NCI-H1105 (cell line): Measurements from ENCODE around the gene TRIM41.

Source experiments
- DNase-seq: peaks from one replicate; lab custom pipeline; 2025; lab: John Stamatoyannopoulos, UW

Gene TRIM41

DNA sequence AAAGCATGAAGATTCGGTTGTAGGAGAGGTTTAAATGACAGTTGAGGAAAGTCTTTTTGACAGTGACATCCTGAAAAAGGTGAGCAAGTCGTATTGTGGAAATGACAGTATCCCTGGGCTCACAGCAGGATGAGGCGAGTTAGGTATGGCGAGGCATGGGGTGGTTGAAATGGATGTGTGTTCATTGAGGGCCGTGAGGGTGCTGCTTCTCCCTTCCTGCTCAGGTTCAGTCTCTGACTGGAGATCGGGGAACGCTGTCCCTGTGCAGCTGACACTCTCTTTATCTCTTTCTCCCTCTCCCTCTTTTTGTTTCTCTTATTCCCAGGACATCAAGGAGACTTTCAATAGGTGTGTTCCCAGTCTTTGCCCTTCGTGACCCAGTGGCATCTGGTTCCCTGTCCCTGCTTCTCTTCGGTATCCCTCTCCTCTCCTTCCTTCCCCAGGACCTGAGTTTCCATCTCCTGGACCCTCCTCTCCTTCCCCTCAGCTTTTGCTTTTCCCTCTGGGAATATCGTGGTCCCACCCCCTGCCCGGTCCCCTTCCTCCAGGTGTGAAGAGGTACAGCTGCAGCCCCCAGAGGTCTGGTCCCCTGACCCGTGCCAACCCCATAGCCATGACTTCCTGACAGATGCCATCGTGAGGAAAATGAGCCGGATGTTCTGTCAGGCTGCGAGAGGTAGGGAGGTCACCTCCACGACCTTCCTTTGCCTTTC is 10.2 kb downstream of the TRIM41 start:
- no peak for DNase-seq

DNA sequence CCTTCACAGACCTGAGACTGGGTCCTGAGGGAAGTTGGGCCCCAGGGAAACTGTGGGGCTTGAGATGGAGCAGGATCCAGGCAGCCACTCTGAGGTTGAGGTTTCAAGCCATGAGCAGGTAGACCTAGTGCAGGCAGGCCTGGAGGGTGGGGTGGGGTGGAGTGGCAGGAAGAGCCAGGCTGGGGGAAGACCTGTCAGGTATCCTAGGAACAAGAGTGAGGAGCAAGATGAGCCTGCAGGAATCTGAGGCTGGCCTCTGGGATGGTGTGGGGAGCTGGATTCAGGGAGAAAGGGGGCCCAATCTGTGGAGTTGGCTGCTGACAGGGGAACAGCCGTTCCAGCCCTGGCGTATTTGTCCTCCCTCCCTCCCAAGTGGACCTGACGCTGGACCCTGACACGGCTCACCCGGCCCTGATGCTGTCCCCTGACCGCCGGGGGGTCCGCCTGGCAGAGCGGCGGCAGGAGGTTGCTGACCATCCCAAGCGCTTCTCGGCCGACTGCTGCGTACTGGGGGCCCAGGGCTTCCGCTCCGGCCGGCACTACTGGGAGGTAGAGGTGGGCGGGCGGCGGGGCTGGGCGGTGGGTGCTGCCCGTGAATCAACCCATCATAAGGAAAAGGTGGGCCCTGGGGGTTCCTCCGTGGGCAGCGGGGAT is 10.8 kb downstream of the TRIM41 start:
- no peak for DNase-seq

DNA sequence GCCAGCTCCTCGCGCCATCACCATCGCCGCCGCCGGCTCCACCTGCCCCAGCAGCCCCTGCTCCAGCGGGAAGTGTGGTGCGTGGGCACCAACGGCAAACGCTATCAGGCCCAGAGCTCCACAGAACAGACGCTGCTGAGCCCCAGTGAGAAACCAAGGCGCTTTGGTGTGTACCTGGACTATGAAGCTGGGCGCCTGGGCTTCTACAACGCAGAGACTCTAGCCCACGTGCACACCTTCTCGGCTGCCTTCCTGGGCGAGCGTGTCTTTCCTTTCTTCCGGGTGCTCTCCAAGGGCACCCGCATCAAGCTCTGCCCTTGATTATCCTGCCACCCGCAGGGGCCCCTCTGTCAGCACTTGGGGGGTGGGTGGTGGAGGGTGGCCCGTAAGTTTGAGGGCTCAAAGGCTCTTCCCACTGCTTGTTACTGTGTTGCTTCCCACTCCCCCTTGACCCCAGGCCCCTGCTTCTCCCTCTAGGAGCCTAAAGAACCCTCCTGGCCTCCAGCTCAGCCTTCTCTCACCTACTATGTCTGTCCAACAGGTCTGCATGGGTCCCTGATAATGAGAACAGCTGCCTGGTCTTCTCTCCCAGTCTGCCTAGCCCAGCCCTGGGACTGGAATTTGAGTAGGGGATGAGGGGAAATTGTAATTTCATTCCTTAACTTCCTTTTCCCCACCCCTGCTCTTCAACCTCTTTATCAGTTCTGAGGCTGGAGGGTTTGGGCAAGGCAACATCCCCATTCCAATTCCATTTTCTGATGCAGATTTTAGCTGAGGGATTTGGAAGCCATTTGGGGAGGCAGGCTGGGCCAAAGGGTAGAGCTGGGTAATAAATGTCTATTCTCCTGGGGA is 11.6 kb downstream of the TRIM41 start:
- no peak for DNase-seq

DNA sequence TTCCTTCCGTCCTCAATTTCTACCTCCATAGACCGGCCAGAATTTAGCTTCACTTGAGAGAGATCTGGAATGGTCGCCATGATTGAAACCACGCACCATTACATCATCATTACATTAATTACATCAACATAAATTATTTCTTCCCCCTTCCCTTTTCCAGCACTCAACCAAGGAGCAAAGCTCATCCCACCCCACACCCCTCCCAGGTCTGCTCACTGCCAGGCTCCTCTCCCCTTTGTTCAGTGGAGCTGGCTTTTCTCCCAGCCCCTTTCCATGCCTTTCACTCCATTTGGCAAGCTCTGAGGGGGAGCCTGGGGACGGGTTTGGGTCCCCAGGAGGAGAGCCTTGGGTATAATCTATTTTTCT is 12.2 kb downstream of the TRIM41 start:
- DNase-seq, result no peak

DNA sequence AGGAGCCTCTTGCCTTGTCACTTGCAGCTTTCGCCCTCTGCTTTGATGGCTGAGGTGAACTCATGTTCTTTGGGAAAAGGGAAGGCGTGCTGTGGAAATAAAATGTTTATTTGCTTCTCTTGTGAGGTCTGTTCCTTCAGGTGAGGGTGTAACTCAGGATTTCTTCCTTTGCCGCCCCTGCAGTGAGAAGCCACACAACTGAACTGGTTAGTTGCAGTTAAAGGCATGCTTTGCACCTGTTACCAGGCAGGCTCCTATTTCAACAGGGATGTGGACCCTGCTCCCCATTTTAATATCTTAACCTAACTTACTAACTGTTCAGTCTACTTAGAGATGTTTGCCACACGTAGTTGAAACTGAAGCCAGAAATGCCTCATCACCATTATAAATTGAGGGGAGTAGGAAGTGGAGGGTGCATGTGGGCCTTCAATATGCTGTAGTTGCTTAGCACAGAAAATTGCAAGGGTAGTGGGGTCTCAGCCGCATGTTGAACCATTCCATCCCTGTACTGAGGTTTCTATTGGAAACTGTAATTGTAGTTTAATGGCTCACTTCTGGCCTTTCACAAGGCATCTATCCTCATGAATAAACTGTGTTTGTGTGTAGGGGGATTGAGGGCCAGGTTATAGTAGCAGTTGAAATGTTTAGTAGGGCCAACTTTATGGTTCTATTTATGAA is 12.7 kb downstream of the TRIM41 start:
- DNase-seq, result no peak

DNA sequence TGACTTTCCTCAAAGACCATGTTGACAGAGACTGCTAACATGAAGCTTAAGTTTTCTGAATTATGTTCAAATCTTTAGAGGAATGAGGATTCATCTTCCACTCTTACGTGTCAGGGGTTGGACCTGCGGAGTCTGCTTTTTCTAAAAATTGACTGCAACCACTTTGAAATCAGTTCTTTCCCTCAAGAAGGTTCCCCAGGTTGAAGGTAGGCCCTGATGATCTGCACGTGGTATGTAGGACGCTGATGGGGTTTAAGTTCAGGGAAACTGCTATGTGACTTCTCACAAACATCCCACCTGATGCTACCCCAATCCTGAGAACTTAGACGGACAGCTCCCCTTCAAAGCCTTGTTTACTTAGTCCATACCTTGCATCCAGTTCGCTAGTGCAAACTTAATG is 13.4 kb downstream of the TRIM41 start:
- no peak for DNase-seq

DNA sequence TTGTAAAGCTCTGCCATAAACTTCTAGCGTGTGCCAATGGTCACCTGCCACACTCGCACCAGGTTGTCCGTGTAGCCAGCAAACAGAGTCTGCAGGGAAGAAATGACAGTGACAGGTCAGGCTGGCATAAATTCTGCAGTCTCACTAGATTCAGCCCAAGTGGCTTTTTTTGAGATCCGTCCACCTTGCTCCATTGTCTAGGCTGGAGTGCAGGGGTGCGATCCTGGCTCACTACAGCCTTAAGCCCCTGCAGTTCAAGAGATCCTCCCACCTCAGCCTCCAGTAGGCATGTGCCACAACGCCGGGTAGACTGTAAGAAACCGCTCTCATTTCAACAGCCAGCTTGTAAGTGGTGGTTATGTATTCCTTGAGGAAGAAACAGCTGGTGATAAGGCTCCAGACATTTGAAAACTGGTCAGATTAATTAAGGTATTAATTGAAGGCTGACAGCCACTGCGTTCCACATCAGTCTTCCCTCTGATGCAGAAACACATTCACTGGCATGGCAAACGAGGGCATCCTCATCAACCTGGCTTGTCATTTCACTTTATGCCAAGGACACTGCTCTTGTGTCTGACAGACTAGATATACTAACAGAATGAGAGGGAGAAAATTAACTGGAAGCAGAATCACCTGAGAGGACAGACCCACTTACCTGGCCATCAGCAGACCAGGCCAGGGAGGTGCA is 14.0 kb downstream of the TRIM41 start:
- DNase-seq, result no peak

DNA sequence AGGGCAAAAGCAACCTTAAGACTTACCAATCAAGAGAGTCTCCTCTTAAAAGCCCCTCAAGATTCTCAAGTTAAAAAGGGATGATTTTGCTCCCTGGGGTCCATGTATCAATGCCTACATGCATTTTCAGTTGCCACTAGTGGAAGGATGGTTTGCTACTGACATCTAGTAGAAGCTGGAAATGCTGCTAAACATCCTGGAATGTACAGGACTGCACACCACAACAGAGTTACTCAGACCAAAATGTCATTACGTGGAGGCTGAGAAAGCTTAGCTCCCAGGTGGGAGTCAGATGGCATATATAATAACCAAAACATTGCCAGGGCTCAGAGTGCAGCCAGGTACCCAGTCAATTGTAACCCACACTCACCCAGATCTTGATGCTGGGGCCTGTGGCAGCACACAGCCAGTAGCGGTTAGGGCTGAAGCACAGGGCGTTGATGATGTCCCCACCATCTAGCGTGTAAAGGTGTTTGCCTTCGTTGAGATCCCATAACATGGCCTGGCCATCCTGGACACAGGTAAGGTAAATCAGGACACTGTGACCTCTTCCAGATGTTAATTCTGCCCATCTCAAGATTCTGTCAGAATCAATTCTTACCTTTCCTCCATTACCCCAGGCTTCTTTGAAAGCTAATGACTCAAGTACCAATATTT is 14.8 kb downstream of the TRIM41 start:
- no peak for DNase-seq

DNA sequence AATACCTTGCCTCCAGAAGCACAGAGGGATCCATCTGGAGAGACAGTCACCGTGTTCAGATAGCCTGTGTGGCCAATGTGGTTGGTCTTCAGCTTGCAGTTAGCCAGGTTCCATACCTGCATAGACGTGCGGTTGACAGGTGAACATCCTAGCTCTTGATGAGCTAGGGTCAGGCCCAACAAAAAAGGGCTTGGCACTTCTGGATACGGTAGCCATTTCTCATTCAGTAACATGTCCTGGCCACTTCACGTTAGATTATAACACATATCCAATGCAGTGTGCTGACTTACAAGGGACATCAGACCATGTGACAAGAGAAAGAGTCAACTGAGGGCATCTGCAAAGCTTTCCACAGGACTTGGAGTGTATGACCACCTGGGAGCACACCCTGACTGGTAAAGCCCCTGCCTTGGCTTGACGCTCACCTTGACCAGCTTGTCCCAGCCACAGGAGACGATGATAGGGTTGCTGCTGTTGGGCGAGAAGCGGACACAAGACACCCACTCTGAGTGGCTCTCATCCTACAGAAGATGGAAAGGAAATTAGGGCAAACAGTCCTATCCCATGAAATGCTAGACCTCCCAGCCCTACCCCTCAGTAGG is 16.1 kb downstream of the TRIM41 start:
- DNase-seq, result no peak

DNA sequence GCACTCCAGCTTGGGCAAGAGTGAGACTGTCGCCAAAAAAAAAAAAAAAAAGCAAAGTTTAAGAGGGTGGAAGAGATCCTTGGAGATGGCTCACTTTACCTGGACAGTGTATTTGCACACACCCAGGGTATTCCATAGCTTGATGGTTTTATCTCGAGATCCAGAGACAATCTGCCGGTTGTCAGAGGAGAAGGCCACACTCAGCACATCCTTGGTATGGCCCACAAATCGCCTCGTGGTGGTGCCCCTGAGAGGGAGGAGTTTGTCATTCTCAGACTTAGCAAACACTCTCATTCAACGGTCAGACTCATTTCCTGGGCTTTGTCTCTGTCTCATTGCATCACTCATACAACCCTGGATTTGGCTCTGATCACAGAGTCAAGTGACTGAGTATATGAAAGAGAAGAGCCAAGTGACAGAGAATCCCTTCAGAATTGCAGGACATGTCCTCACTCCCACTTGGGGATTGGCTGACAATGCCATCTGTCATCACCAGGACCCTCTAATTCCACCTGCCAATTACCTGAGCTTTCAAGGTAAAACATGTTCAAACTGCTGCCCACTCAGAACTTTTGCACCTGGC is 18.4 kb downstream of the TRIM41 start:
- DNase-seq, result no peak

DNA sequence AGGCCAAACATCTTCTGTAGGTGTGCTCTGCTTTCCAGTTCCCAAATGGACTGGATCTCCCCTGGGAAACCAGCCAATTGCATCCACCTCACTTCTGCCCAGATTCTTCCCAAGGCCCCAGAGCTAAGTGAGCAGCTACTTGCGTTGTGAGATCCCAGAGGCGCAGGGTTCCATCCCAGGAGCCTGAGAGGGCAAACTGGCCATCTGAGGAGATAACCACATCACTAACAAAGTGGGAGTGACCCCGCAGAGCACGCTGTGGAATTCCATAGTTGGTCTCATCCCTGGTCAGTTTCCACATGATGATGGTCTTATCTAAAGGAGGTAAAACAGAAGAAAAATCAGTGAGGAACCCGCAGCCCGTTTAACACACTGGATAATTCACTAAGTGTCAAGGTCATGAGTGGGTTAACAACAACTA is 19.0 kb downstream of the TRIM41 start:
- no peak for DNase-seq

DNA sequence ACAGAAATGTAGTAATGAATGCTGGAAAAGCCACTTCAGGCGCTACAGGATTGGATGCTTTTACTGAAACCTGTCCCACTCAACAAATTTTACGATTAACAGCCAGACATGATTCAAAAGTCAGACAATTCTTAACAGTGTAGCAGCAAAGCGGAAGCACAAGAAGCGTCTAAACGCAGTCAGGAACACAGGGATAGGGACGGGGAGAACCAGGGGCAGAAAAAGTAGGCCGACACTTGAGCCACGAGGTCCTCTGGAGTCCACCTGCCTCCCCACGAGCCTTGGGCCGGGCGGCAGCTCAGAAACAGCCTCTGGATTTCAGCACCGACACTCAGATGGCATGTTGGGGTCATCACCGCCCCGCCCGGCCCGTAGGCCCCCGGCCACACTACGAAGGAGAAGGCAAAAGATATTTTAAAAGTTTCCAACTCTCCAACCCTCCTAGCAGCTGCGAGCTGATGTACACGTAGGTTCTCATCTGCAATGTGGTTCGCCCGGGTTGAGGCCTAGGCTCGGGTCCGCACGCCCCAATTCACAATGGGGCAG is 20.0 kb downstream of the TRIM41 start:
- no peak for DNase-seq

DNA sequence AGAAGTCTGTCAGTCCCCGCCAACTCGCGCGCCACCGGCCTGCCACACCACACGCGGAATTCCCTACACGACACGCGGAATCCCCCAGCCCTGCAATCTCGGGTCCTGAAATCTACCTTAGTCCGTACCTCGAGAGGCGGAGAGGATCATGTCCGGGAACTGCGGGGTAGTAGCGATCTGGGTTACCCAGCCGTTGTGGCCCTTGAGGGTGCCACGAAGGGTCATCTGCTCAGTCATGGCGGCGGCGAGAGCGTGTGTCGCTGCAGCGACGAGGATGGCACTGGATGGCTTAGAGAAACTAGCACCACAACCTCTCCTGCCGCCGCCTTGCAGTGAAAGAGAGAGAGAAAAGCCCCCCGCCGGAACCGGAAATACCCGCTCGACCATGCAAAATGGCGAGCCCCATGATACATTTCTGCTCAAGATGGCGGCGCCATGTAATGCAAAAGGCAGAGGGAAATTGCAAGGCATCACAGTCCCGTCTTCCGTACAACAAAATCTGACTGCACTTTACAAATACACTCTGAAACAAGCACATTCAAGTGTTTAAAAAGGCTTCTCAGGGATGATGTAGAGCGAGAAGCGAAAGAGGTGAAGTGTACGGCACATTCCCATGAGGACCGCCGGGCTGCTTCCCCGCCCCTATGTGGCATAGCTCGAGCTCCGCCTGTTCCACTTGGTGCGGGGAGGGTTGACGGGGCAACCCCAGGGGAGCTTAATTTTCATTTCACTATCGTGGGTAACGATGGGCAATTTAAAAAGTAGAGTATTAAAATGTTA is 20.7 kb downstream of the TRIM41 start, which contains the start of gene RACK1:
Gene RACK1 (minus strand): TSS at position 343 of the 780 bp plus-strand sequence. CDS start 106 bp downstream, at position 237.
- no peak for DNase-seq

DNA sequence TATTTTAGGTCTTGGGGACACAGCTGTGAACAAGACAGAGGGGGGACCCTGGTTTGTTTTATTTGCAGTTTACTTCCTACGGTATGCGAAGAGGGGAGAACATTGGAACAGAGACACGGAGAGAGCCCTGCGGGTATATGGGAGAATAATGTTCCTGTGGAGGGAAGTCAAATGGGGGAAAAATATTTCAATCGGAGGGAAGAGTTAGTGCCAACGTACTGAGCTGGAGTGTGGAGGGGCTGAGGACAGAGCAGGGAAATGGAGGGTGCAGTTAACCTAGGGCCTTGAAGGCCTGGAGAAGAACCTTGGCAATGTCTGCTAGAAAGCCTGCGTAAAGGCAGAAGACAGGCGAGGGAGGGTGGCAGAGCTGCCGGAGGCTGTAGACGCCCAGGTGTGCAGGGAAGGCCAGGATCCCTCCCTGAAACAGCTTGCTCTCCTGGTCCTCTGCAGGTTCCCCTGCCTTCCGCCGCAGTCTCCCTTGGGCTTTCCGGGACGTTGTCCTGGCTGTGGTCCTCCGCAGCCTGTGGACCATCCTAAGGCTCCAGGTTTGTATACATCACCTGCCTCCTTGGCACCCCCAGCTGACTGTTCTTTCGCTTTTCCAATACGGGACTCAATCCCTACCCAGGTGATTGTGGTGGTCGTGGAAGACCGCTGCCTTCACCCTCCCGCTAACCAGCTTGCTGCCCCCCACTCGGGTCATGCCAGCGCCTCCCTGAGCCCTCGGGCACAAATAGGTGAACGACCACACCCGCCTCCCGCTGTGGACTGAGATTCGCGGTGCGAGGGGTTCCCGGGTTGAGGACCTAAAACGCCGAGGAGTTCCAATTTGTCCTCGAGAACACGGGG is 22.6 kb downstream of the TRIM41 start:
- DNase-seq, result no peak

DNA sequence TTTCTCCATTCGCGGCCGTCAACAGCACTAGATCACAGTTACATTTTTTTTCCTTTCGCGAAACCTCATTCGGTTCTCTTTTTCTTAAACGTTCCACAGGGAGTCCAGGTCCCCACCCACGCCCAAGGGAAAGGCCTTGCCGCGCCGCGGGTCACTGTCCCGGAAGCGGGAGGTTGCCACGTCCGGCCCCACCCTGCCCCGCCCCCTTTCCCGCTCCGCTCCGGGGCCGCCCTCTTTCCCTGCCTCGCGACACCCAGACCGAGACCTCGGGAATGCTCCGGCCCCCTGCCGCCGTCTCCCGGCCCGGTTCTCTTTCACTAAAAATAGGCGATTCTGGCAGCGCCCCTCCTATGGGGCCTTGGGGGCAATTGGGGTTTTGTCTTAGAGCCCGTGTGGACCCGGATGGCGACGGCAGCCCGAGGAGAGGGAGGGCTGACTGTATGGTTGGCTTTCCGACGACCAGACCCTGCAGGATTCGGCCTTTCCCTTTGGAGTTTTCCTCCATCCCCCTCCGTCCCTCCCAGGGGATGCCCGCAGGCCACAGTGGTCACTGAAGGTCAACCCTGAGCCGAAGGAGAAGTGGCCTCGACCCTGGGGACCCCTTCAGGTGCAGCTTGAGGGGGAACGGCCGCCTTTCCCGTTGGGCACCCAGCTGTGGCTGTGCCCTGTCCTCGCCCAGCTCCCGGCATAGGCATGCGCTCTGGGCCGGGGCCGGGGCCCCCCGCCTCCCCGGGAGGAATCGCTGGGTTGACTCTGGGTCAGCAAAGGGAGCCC is 23.4 kb downstream of the TRIM41 start:
- no peak for DNase-seq

DNA sequence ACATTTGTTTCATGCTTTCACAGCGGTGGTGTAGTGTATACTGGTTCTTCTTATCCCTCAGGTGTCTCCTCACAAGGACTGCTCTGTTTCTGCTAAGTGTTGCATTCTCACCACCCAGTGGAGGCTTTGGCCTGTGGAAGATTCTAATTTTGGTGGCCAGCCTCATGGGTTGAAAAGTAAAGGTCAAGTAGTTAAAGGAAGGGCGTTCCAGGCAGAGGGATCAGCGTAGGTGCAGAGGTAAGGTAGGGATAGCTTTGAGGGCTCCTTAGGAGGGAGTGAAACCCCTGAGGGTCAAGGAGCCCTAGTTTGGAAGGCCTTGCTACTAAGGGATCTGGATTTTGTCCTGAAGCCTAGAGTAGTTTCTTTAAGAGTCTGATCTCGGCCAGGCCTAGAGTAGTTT is 25.2 kb downstream of the TRIM41 start:
- no peak for DNase-seq

DNA sequence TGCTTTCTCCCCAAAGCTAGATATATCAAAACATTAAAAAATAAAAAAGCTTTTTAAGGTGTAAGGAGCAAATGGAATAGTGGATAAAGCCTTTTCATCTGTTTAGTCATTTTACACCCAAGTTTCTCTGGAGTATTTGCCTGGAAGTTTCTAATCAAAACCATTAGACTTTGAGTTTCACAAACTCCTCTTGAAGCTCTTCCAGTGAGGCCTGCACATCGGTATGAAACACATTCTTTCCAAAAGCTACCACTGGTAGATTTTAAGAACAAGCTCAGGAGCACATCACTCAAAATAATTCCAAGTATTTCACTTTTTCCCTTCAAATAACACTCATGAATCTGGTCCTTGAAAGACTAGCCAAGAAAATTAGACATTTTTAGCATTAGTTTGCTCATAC is 32.2 kb downstream of the TRIM41 start:
- no peak for DNase-seq
